Measurements from ENCODE around the gene MAP1B. TPM values are rescaled to one million over a fixed set of nuclear protein-coding genes. Genes with fewer than 3 reads are reported as not detected.

Gene MAP1B
- total and polyA plus RNA-seq, 10 of the 15 experiments (the other 5 are each of a cell fraction or from before 2014, with no cell fraction given): 0.02 to 0.81 (median 0.06) TPM; not detected in 1

GRCh38 chr5:72255670-72256069, 148.4 kb downstream of the MAP1B start:
- DNase-seq (ENCODE audit: low read depth, low spot score) (no peak), ATAC-seq (no peak), FAIRE-seq (no peak)
- ChIA-PET SMC1A (ENCODE audit: uncharacterized antibody, unreplicated experiment) (interaction anchor here (1.3 kb wide), 1 partner anchor 27 kb away, joined by 3 read pairs; no protein-coding TSS in a partner anchor), POLR2A (no interaction called here), RAD21 (ENCODE audit: unreplicated experiment) (no interaction called here), CTCF (no interaction called here)
- no peak for TF ChIP-seq TCF12 (IDR thresholded peaks at IDR 0.05; ENCODE audit: low read depth, low read length)
- TF ChIP-seq ZNF384 (IDR thresholded peaks at IDR 0.05; ENCODE audit: borderline replicate concordance, low read depth, low read length): no peak
- TF ChIP-seq EP300 (IDR thresholded peaks at IDR 0.05; ENCODE audit: borderline replicate concordance in 1 of 2, control insufficient read depth in 1 of 2, low read depth in 2 of 2, low read length in 2 of 2): no peak
- no peak for TF ChIP-seq IKZF2 (IDR thresholded peaks at IDR 0.05)
- no peak for TF ChIP-seq SUZ12 (IDR thresholded peaks at IDR 0.05; ENCODE audit: unreplicated experiment)
- no peak for TF ChIP-seq ZNF687 (IDR thresholded peaks at IDR 0.05)
- H3K4me2 ChIP-seq (ENCODE audit: control insufficient read depth, insufficient read depth): no peak overlapping the region
- WGBS (ENCODE audit: insufficient coverage, insufficient replicate concordance, low lambda C conversion rate, missing lambda C conversion rate): 100% methylated on average over 2 of the region's 2 CpGs
- H3K9ac ChIP-seq (ENCODE audit: control insufficient read depth, insufficient read depth, low read length): no peak overlapping the region
- no peak overlapping the region for H3K4me3 ChIP-seq
- H2AFZ ChIP-seq (ENCODE audit: control insufficient read depth, low read depth, low read length): no peak overlapping the region
- H3K27ac ChIP-seq (ENCODE audit: control insufficient read depth, insufficient read depth): no peak overlapping the region
- in situ Hi-C loops (cut with MboI) (no loop called here), intact Hi-C loops (cut with micrococcal nuclease; ENCODE audit: unreplicated experiment) (no loop called here)
- H3K79me2 ChIP-seq (ENCODE audit: control insufficient read depth, insufficient read depth, low read length): no peaks in the 10 kb centered on the region; the same call in 1 of the 2 replicates
- peaks cover 3 to 5% of the 10 kb centered on the region in 2 experiments for H3K36me3 ChIP-seq (ENCODE audit: control insufficient read depth in 2 of 2, insufficient read depth in 2 of 2, low read length in 1 of 2)
- no peaks in the 10 kb centered on the region for H3K4me1 ChIP-seq (ENCODE audit: control insufficient read depth, insufficient read depth, low read length)
- H3K9me3 ChIP-seq (replicated peaks; ENCODE audit: control insufficient read depth, insufficient read depth, low read length): no peaks in the 10 kb centered on the region
- no peaks in the 10 kb centered on the region for H3K27me3 ChIP-seq (replicated peaks in 1 of 2; ENCODE audit: control insufficient read depth in 2 of 2, insufficient read depth in 2 of 2, low read length in 1 of 2)
- H4K20me1 ChIP-seq (ENCODE audit: control insufficient read depth, insufficient read depth): no peaks in the 10 kb centered on the region
- no TSS peak for BruUV-seq (replicated peaks)

Measured in GM12878 (cell line).